Calu3 (cell line): ENCODE measurements around the gene FAM13A. TPM values are rescaled to one million over a fixed set of nuclear protein-coding genes. Genes with fewer than 3 reads are reported as not detected.

Source experiments
- BruUV-seq: library from RNA; stranded (reverse); fragments of 400-500 nt; replicated peaks from 2 replicates; lab custom pipeline; 2021; lab: Mats Ljungman, UMichigan
- CTCF ChIA-PET: fragments of 300-600 bp; sonication (Branson Sonifier 250); formaldehyde crosslinking; loops from one replicate; lab custom pipeline; 2022; ENCODE audit warnings: antibody characterized with exemption; lab: Charles Lee
- DNase-seq: peaks from one replicate; pipeline ENCODE4 v3.0.0; 2022
- H3K27ac Mint-ChIP-seq: one replicate; pipeline ENCODE4 v1.8.0; 2022; ENCODE audit warnings: mixed read lengths; ENCODE audit not compliant: unreplicated experiment
- H3K27me3 Mint-ChIP-seq: one replicate; pipeline ENCODE4 v1.8.0; 2022; ENCODE audit warnings: mixed read lengths; ENCODE audit not compliant: unreplicated experiment
- H3K36me3 Mint-ChIP-seq: one replicate; pipeline ENCODE4 v1.8.0; 2022; ENCODE audit warnings: mild to moderate bottlenecking, moderate library complexity, mixed read lengths; ENCODE audit not compliant: insufficient read depth, unreplicated experiment
- H3K4me1 Mint-ChIP-seq: one replicate; pipeline ENCODE4 v1.8.0; 2022; ENCODE audit warnings: mild to moderate bottlenecking, low read depth, mixed read lengths; ENCODE audit not compliant: unreplicated experiment
- H3K4me3 Mint-ChIP-seq: one replicate; pipeline ENCODE4 v1.8.0; 2022; ENCODE audit warnings: mild to moderate bottlenecking, low read depth, moderate library complexity, mixed read lengths; ENCODE audit not compliant: unreplicated experiment
- H3K9me3 Mint-ChIP-seq: one replicate; pipeline ENCODE4 v1.8.0; 2022; ENCODE audit warnings: low read depth, mixed read lengths; ENCODE audit not compliant: unreplicated experiment
- CTCF ChIP-seq: fragments of 200-600 bp; IDR thresholded peaks from one replicate; pipeline ENCODE4 v1.8.0; 2022; ENCODE audit warnings: antibody characterized with exemption; ENCODE audit not compliant: unreplicated experiment
- intact Hi-C: fragments of 100-400 bp; cut with micrococcal nuclease; formaldehyde crosslinking; loops from one replicate; pipeline ENCODE4 v1.10.0; 2022; ENCODE audit not compliant: unreplicated experiment
- total RNA-seq: library from RNA; stranded (reverse); gene quantifications from 2 replicates; pipeline ENCODE4 v1.2.3, GENCODE V29; 2022

FAM13A gene
- total RNA-seq, 1 experiment from 2014 or later, result 13.5 TPM

- Mint-ChIP-seq H3K27me3 (no peaks in the 10 kb centered on the region), H3K4me1 (peaks cover 16% of the 10 kb centered on the region), H3K36me3 (no peaks in the 10 kb centered on the region), H3K9me3 (no peaks in the 10 kb centered on the region), H3K4me3 (no peak overlapping the region), H3K27ac (no peak overlapping the region)
- BruUV-seq, result no TSS peak
- no peak for TF ChIP-seq CTCF
- intact Hi-C loops, result no loop called here
- CTCF ChIA-PET, result no interaction called here
- DNase-seq, result no peak
These were observed 94.6 kb downstream of the FAM13A start for GRCh38 chr4:88962396-88962795.

- no peaks in the 10 kb centered on the region for H3K9me3 Mint-ChIP-seq
- H3K36me3 Mint-ChIP-seq, result no peaks in the 10 kb centered on the region
- H3K27me3 Mint-ChIP-seq, result no peaks in the 10 kb centered on the region
- BruUV-seq, result no TSS peak
- H3K27ac Mint-ChIP-seq, result no peak overlapping the region
- TF ChIP-seq CTCF, result no peak
- peaks cover 17% of the 10 kb centered on the region for H3K4me1 Mint-ChIP-seq
- no peak for DNase-seq
- intact Hi-C loops, result no loop called here
- no peak overlapping the region for H3K4me3 Mint-ChIP-seq
- CTCF ChIA-PET, result no interaction called here
These were observed 96.4 kb downstream of the FAM13A start for GRCh38 chr4:88960576-88960975.

GRCh38 chr4:88958080-88958479, 98.9 kb downstream of the FAM13A start:
- Mint-ChIP-seq H3K9me3 (no peaks in the 10 kb centered on the region), H3K27ac (no peak overlapping the region), H3K4me1 (peaks cover 17% of the 10 kb centered on the region), H3K27me3 (no peaks in the 10 kb centered on the region), H3K36me3 (no peaks in the 10 kb centered on the region), H3K4me3 (no peak overlapping the region)
- DNase-seq, result no peak
- TF ChIP-seq CTCF, result no peak
- CTCF ChIA-PET, result no interaction called here
- intact Hi-C loops, result no loop called here
- BruUV-seq, result no TSS peak

GRCh38 chr4:88957570-88957969, 99.4 kb downstream of the FAM13A start:
- H3K9me3 Mint-ChIP-seq, result no peaks in the 10 kb centered on the region
- intact Hi-C loops, result no loop called here
- H3K4me1 Mint-ChIP-seq, result peaks cover 15% of the 10 kb centered on the region
- BruUV-seq, result no TSS peak
- H3K27ac Mint-ChIP-seq, result no peak overlapping the region
- no peak for DNase-seq
- TF ChIP-seq CTCF, result no peak
- H3K4me3 Mint-ChIP-seq, result no peak overlapping the region
- CTCF ChIA-PET, result no interaction called here
- H3K27me3 Mint-ChIP-seq, result no peaks in the 10 kb centered on the region
- H3K36me3 Mint-ChIP-seq, result no peaks in the 10 kb centered on the region
